Measurements from ENCODE around the gene PHC1. TPM values are rescaled to one million over a fixed set of nuclear protein-coding genes. Genes with fewer than 3 reads are reported as not detected.
"Not testable (repeated sequence)": the region's sequence is repeated elsewhere in the genome, so short reads cannot be mapped to it uniquely, and the experiment has no call there.

The PHC1 gene
- 10 to 100 TPM in 2 of 3 donors, 1 to 10 TPM in 1; 7.5 to 49.3 (median 11.2) TPM for total RNA-seq
- long read RNA-seq, donor 1, transcript PHC1-214 (15 exons, 3,626 nt) = major isoform, 9 of 23 reads
- long read RNA-seq, donor 1, partial matches to known transcripts = 5 of 23 reads
- long read RNA-seq, donor 1, other reads (novel, unspliced or antisense) = 9 of 23 reads
- long read RNA-seq, donor 2, partial matches to known transcripts = 0 of 2 reads
- long read RNA-seq, donor 2, other reads (novel, unspliced or antisense) = 2 of 2 reads

GRCh38 chr12:8914033-8914715 is at the start of gene PHC1:
Gene PHC1, plus strand, starts transcription at chr12:8914509. Its CDS starts 3,169 bp downstream, at chr12:8917678.
- ATAC-seq = peak; percentile 89
- H3K4me3 ChIP-seq = peak within 1 kb of the TSS; percentile 33
- H3K4me1 ChIP-seq (ENCODE audit: low read depth); intact Hi-C loops (cut with DNase I, micrococcal nuclease); H3K9me3 ChIP-seq; H3K36me3 ChIP-seq (ENCODE audit: low read depth): not testable (repeated sequence)
- peak; percentile 77 to 86 (median 84) for DNase-seq

- no peak for ATAC-seq
- intact Hi-C loops (cut with DNase I, micrococcal nuclease) = no loop called here
- Histone ChIP-seq H3K4me1 (ENCODE audit: low read depth) (no peaks in the 10 kb centered on the region), H3K9me3 (no peaks in the 10 kb centered on the region), H3K4me3 (no peak overlapping the region), H3K36me3 (ENCODE audit: low read depth) (no peaks in the 10 kb centered on the region)
- no peak for DNase-seq
- TF ChIP-seq CTCF (IDR thresholded peaks at IDR 0.05) = no peak
Measured at GRCh38 chr12:8866429-8866828, 47.9 kb upstream of the PHC1 start.

GRCh38 chr12:8867009-8867408 is 47.3 kb upstream of the PHC1 start:
- intact Hi-C loops (cut with DNase I, micrococcal nuclease) = no loop called here
- DNase-seq (no peak), ATAC-seq (no peak)
- H3K4me1 ChIP-seq (ENCODE audit: low read depth) = no peaks in the 10 kb centered on the region
- no peak for TF ChIP-seq CTCF (IDR thresholded peaks at IDR 0.05)
- no peaks in the 10 kb centered on the region for H3K9me3 ChIP-seq
- H3K4me3 ChIP-seq = no peak overlapping the region
- H3K36me3 ChIP-seq (ENCODE audit: low read depth) = no peaks in the 10 kb centered on the region

GRCh38 chr12:8867786-8868185 is 46.5 kb upstream of the PHC1 start:
- Histone ChIP-seq H3K36me3 (ENCODE audit: low read depth) (no peaks in the 10 kb centered on the region), H3K4me3 (no peak overlapping the region), H3K4me1 (ENCODE audit: low read depth) (no peaks in the 10 kb centered on the region), H3K9me3 (no peaks in the 10 kb centered on the region)
- no peak for DNase-seq
- no peak for TF ChIP-seq CTCF (IDR thresholded peaks at IDR 0.05)
- no peak for ATAC-seq
- intact Hi-C loops (cut with DNase I, micrococcal nuclease) = no loop called here

- Histone ChIP-seq H3K4me3 (no peak overlapping the region), H3K36me3 (ENCODE audit: low read depth) (no peaks in the 10 kb centered on the region), H3K4me1 (ENCODE audit: low read depth) (no peaks in the 10 kb centered on the region), H3K9me3 (no peaks in the 10 kb centered on the region)
- TF ChIP-seq CTCF (IDR thresholded peaks at IDR 0.05) = no peak
- intact Hi-C loops (cut with DNase I, micrococcal nuclease) = no loop called here
- ATAC-seq = no peak
- no peak for DNase-seq
Measured at GRCh38 chr12:8870586-8870985, 43.7 kb upstream of the PHC1 start.

- TF ChIP-seq CTCF (IDR thresholded peaks at IDR 0.05) = no peak
- intact Hi-C loops (cut with DNase I, micrococcal nuclease) = no loop called here
- ATAC-seq (no peak), DNase-seq (no peak)
- no peaks in the 10 kb centered on the region for H3K9me3 ChIP-seq
- no peak overlapping the region for H3K4me3 ChIP-seq
- H3K4me1 ChIP-seq (ENCODE audit: low read depth) = no peaks in the 10 kb centered on the region
- H3K36me3 ChIP-seq (ENCODE audit: low read depth) = no peaks in the 10 kb centered on the region
Measured at GRCh38 chr12:8871068-8871467, 43.2 kb upstream of the PHC1 start.

Data from mucosa of descending colon (tissue), 3 donors.